Testis (tissue), 2 donors: ENCODE data around the gene LIMS2.

Source experiments
- POLR2A ChIP-seq: fragments of 450-650 bp; IDR thresholded peaks from one replicate; pipeline ENCODE4 v1.6.1; 2017; ENCODE audit warnings: antibody characterized with exemption, mild to moderate bottlenecking, moderate library complexity
- TF ChIP-seq, protein P1 (sequence below), 3 experiments: fragments of 450-650 bp in 2 of 3; fragments of 200-600 bp in 1 of 3; sonication (generic) in 1 of 3; IDR thresholded peaks; one replicate each; pipeline ENCODE4 v1.5.1; 2016 to 2019; ENCODE audit warnings: antibody characterized with exemption in 3 of 3, mild to moderate bottlenecking in 2 of 3, moderate library complexity in 1 of 3

DNA sequence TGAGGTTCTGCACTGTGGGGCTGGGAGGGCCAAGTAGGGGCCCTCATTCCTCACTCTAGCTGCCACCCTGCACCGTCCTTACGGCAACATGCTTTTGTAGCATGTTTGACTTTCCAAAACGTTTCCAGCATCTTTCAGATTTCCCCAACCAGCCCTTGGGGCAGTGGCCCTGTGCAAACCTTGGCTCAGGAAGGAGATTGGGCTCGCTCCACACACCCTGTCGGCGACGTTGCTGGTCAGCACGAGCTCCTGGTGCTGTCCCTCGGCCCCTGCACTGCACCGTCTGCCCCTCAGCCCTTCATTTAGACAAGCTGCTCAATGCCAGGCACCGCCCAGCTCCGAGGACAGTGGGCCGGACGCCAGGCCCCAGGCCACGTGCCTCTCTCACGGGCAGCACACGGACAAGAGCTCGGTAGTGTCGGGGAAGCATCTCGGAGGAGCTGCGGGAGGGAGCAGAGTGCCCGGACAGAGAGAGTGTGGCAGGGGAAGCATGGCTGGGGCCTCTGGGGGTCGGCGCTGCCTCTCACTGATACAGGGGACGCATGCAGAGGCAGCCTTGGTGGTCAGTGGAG lies 22.5 kb downstream of the LIMS2 start:
- TF ChIP-seq POLR2A, result no peak
- TF ChIP-seq, protein P1, sequence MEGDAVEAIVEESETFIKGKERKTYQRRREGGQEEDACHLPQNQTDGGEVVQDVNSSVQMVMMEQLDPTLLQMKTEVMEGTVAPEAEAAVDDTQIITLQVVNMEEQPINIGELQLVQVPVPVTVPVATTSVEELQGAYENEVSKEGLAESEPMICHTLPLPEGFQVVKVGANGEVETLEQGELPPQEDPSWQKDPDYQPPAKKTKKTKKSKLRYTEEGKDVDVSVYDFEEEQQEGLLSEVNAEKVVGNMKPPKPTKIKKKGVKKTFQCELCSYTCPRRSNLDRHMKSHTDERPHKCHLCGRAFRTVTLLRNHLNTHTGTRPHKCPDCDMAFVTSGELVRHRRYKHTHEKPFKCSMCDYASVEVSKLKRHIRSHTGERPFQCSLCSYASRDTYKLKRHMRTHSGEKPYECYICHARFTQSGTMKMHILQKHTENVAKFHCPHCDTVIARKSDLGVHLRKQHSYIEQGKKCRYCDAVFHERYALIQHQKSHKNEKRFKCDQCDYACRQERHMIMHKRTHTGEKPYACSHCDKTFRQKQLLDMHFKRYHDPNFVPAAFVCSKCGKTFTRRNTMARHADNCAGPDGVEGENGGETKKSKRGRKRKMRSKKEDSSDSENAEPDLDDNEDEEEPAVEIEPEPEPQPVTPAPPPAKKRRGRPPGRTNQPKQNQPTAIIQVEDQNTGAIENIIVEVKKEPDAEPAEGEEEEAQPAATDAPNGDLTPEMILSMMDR (IDR thresholded peaks at IDR 0.05), result no peak
